Stimulated activated naive CD8-positive, alpha-beta T cell treated with anti-CD3 and anti-CD28 coated beads, Interleukin-15, Interleukin-2, amounts not matched to agents 100 ng/mL and 50 ng/mL, for 24 hours (primary cell): ENCODE data around the gene COL5A1.
"Not testable (repeated sequence)": the region's sequence is repeated elsewhere in the genome, so short reads cannot be mapped to it uniquely, and the experiment has no call there.

Experiments
- H3K27ac Mint-ChIP-seq: one replicate; pipeline ENCODE4 v1.8.0; 2021; ENCODE audit warnings: mild to moderate bottlenecking, mixed read lengths
- H3K27me3 Mint-ChIP-seq: one replicate; pipeline ENCODE4 v1.8.0; 2021; ENCODE audit warnings: mixed read lengths
- H3K36me3 Mint-ChIP-seq: one replicate; pipeline ENCODE4 v1.8.0; 2021; ENCODE audit warnings: low read depth, mixed read lengths
- H3K4me1 Mint-ChIP-seq: one replicate; pipeline ENCODE4 v1.8.0; 2021; ENCODE audit warnings: low read depth, mixed read lengths
- H3K4me3 Mint-ChIP-seq: one replicate; pipeline ENCODE4 v1.8.0; 2021; ENCODE audit warnings: mild to moderate bottlenecking, mixed read lengths
- H3K9me3 Mint-ChIP-seq: one replicate; pipeline ENCODE4 v1.8.0; 2021; ENCODE audit warnings: mixed read lengths

Gene COL5A1

DNA sequence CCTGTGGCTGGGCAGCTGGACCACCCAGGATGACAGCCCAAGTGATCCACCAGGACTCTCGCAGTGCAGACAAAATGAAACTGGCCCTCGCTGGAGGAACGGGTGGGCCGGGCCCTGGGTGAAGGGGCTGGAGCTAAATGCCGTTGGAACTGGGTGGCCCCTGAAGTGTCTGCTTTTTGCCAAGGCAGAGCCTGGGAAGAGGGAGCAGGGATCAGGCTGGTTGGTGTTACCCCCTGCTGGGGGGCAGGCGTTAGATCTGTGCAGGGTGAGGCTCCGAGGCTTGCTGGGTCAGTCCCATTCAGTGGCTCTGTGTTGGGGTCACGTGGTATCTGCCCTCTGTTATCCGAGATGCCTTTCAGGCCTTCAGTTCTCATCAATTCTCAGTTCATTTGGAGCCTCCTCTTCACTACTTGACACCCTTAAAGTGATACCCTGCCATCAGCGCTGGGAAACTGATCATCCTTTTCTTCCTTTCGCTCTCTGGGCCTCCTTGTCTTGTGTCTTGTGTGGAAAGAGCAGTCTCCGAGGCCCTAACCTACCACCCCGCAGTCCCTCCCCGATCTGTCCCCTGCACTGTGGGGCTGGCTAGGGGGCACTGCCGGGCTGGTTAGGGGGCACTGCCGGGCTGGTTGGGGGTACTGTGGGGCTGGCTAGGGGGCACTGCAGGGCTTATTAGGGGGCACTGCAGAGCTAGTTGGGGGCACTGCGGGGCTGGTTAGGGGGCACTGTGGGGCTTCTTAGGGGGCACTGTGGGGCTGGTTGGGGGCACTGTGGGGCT lies 37.3 kb downstream of the COL5A1 start:
- Mint-ChIP-seq H3K27ac (no peak overlapping the region), H3K4me1 (no peaks in the 10 kb centered on the region), H3K4me3 (no peak overlapping the region), H3K36me3 (no peaks in the 10 kb centered on the region), H3K27me3 (peaks cover 4% of the 10 kb centered on the region), H3K9me3 (peaks cover 7% of the 10 kb centered on the region)

- H3K4me3 Mint-ChIP-seq, result no peak overlapping the region
- H3K4me1 Mint-ChIP-seq, result no peaks in the 10 kb centered on the region
- H3K27ac Mint-ChIP-seq, result no peak overlapping the region
- no peaks in the 10 kb centered on the region for H3K36me3 Mint-ChIP-seq
- peaks cover 4% of the 10 kb centered on the region for H3K9me3 Mint-ChIP-seq
- H3K27me3 Mint-ChIP-seq, result no peaks in the 10 kb centered on the region
Observed at GRCh38 chr9:134679616-134680392, 38.2 kb downstream of the COL5A1 start.

- Mint-ChIP-seq H3K36me3 (no peaks in the 10 kb centered on the region), H3K27ac (no peak overlapping the region), H3K27me3 (no peaks in the 10 kb centered on the region), H3K4me1 (no peaks in the 10 kb centered on the region), H3K9me3 (no peaks in the 10 kb centered on the region), H3K4me3 (no peak overlapping the region)
Observed at GRCh38 chr9:134680393-134681060, 38.9 kb downstream of the COL5A1 start.

- Mint-ChIP-seq H3K36me3 (no peaks in the 10 kb centered on the region), H3K27me3 (no peaks in the 10 kb centered on the region), H3K4me1 (no peaks in the 10 kb centered on the region), H3K27ac (no peak overlapping the region), H3K4me3 (no peak overlapping the region), H3K9me3 (no peaks in the 10 kb centered on the region)
Observed at GRCh38 chr9:134681061-134681661, 39.6 kb downstream of the COL5A1 start.

GRCh38 chr9:134682026-134682425 lies 40.4 kb downstream of the COL5A1 start:
- Mint-ChIP-seq H3K27me3 (no peaks in the 10 kb centered on the region), H3K4me3 (no peak overlapping the region), H3K36me3 (no peaks in the 10 kb centered on the region), H3K27ac (no peak overlapping the region), H3K9me3 (no peaks in the 10 kb centered on the region), H3K4me1 (no peaks in the 10 kb centered on the region)

DNA sequence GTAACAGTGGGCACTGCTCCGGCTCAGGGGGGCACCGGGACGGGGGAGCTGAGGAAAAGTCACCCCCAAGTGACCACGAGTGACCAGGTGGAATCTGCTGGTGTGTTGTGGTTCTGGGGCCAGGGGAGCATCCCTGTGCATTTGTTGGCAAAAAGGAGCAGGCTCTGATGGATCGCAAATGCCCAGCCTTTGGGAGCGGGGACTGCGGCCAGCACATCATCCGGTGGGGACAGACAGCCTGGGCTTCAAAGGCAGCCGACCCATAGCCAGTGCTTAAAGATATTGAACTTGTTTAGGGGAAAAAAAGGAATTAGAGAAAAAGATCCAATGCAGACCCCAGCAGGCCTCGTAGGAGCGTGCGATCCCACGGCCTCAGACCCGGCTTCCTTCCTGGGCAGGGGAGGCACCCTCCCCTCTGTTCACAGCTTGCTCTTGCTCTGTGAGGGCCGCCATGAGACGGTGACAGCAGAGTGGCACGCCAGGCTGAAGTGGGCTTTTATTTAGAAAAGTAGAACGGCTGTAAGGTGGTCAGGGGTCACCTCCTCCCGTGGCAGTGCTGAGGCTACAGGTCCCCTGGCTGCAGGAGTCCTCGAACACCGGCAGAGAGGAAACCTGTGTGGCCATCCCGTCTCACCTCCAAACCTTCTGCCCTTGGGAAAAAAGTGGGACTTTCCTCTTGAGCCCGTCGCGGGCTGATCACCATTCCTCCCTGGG lies 41.2 kb downstream of the COL5A1 start:
- no peaks in the 10 kb centered on the region for H3K9me3 Mint-ChIP-seq
- H3K27ac Mint-ChIP-seq, result no peak overlapping the region
- H3K4me1 Mint-ChIP-seq, result no peaks in the 10 kb centered on the region
- H3K36me3 Mint-ChIP-seq, result no peaks in the 10 kb centered on the region
- no peak overlapping the region for H3K4me3 Mint-ChIP-seq
- H3K27me3 Mint-ChIP-seq, result no peaks in the 10 kb centered on the region

DNA sequence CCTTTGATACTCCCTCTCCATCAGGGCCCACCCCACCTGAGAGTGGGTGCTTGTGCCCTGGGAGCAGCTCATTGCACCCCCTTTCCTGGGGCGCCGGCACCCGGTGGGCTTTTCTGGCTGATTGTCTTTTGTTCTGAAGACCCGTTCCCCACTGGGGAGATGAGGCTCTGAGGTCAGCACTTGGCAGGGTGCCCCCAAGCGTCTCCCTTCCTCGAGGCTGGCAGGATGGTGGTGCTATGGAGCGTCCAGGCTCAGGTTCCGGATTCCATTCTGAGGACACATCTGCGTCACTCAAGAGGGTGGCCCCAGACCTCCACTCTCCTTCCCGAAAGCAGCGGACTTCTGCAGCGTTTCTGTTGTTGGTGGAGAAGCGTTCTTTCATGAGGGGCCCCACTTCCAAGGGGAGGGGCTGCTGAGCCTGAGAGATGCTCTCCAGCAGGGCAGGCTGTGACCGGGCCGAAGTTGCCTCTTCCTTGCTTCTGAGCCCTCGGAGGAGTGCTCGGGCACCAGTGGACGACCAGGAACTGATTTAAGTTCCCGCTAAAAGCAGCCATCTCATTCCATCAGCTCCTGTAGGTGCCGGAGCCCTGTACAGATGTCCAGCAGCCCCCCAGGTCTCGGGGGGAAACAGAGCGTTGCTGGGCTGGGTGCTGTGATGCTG lies 42.2 kb downstream of the COL5A1 start:
- Mint-ChIP-seq H3K36me3 (no peaks in the 10 kb centered on the region), H3K27me3 (no peaks in the 10 kb centered on the region), H3K9me3 (no peaks in the 10 kb centered on the region), H3K4me1 (no peaks in the 10 kb centered on the region), H3K4me3 (no peak overlapping the region), H3K27ac (no peak overlapping the region)

DNA sequence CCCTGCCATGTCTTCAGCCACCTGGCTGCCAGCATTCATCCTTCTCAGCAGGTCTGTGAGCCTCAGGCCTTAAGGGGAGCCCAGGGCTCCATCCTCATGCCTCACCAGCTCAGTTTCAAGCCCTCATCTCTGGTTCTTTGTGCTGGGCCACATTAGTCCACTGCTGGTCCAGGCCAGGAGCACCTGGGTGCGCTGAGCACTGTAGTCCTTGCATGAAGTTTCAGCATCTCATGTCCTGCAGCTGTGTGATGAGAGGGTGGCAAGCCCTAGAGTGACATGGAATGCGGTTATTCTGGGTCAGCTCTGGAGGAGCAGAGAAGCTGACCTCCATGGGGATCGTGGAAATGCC lies 42.7 kb downstream of the COL5A1 start:
- Mint-ChIP-seq H3K4me3 (no peak overlapping the region), H3K9me3 (no peaks in the 10 kb centered on the region), H3K36me3 (no peaks in the 10 kb centered on the region), H3K27me3 (no peaks in the 10 kb centered on the region), H3K27ac (no peak overlapping the region), H3K4me1 (no peaks in the 10 kb centered on the region)

GRCh38 chr9:134684941-134685340 lies 43.3 kb downstream of the COL5A1 start:
- H3K27ac Mint-ChIP-seq, H3K4me3 Mint-ChIP-seq, H3K27me3 Mint-ChIP-seq, H3K36me3 Mint-ChIP-seq, H3K9me3 Mint-ChIP-seq, H3K4me1 Mint-ChIP-seq: not testable (repeated sequence)

- Mint-ChIP-seq H3K27ac (no peak overlapping the region), H3K4me1 (no peaks in the 10 kb centered on the region), H3K4me3 (no peak overlapping the region), H3K9me3 (no peaks in the 10 kb centered on the region), H3K27me3 (no peaks in the 10 kb centered on the region), H3K36me3 (no peaks in the 10 kb centered on the region)
Observed at GRCh38 chr9:134685784-134686183, 44.2 kb downstream of the COL5A1 start.

GRCh38 chr9:134686896-134687295 lies 45.3 kb downstream of the COL5A1 start:
- Mint-ChIP-seq H3K36me3 (no peaks in the 10 kb centered on the region), H3K27ac (no peak overlapping the region), H3K4me1 (no peaks in the 10 kb centered on the region), H3K27me3 (no peaks in the 10 kb centered on the region), H3K4me3 (no peak overlapping the region), H3K9me3 (no peaks in the 10 kb centered on the region)

DNA sequence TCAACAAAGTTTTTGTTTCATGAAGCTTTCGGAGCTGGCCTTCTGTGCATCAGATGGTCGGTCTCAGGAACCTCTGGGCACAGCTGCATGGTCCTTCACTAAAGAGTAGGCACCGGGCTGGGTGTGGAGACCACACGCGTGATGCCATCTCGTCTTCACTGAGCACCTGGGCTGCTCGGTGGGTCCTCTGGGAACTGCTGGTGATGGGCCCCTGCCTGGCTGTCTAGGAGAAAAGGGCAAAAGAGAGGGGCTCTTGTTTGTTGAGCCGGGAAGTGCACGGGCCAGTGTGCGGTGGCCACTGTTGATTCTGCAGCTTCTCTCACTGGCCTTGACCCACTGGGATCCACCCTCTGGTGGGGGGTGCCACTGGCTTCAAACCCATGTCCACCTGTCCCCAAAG lies 46.0 kb downstream of the COL5A1 start:
- Mint-ChIP-seq H3K4me1 (no peaks in the 10 kb centered on the region), H3K27ac (no peak overlapping the region)

GRCh38 chr9:134688231-134688630 lies 46.6 kb downstream of the COL5A1 start:
- no peak overlapping the region for H3K4me3 Mint-ChIP-seq
- H3K27ac Mint-ChIP-seq, result no peak overlapping the region
- H3K9me3 Mint-ChIP-seq, result no peaks in the 10 kb centered on the region
- no peaks in the 10 kb centered on the region for H3K36me3 Mint-ChIP-seq
- no peaks in the 10 kb centered on the region for H3K27me3 Mint-ChIP-seq
- H3K4me1 Mint-ChIP-seq, result peaks cover 3% of the 10 kb centered on the region

More for the DNA sequence above, 46.0 kb downstream of the COL5A1 start:
- H3K4me3 Mint-ChIP-seq, result no peak overlapping the region
- no peaks in the 10 kb centered on the region for H3K36me3 Mint-ChIP-seq
- H3K27me3 Mint-ChIP-seq, result no peaks in the 10 kb centered on the region
- H3K9me3 Mint-ChIP-seq, result no peaks in the 10 kb centered on the region

DNA sequence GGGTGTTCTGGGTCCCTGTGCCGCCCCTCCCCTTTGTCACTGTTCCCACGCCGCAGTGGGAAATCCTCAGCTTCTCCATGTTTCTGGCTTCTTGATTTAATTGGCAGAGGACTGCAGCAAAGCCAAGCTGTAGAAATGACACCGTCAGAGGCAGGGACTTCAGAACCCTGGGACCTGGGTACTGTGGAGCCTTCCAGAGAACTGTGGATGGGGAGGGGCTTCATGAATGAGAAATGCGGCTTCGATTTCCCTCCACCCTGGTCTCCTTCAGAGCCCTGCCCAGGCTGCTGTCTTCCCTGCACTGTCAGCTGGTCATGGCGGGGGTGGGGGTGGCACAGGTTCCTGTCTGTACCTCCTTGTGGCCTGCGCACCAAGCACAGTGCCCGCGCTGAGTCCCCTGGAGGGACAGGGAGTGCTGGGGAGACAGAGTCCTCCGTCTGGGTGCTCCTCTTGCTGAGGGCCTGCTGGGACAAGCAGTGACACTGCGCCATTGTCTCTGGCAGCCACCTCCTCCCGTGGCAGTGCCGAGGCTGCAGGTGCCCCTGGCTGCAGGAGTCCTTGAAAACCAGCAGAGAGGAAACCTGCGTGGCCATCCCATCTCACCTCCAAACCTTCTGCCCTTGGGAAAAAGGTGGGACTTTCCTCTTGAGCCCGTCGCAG lies 47.2 kb downstream of the COL5A1 start:
- Mint-ChIP-seq H3K4me1 (peaks cover 8% of the 10 kb centered on the region), H3K9me3 (no peaks in the 10 kb centered on the region), H3K27ac (no peak overlapping the region), H3K27me3 (no peaks in the 10 kb centered on the region), H3K4me3 (no peak overlapping the region), H3K36me3 (no peaks in the 10 kb centered on the region)
